Panc1 (cell line): ENCODE measurements around the gene AQP5.

Experiments used
- TF ChIP-seq, protein P1 (sequence below): fragments of 450-650 bp; IDR thresholded peaks from 2 replicates; pipeline ENCODE4 v1.5.1; 2017; ENCODE audit warnings: mild to moderate bottlenecking
- TF ChIP-seq, protein P2 (sequence below), 2 experiments: IDR thresholded peaks; 2 replicates each; pipeline ENCODE4 v1.6.1; 2011 to 2012; ENCODE audit warnings: low read depth in 2 of 2, control low read depth in 1 of 2, low read length in 1 of 2, mild to moderate bottlenecking in 1 of 2, moderate library complexity in 1 of 2; ENCODE audit not compliant: insufficient read depth in 1 of 2

DNA sequence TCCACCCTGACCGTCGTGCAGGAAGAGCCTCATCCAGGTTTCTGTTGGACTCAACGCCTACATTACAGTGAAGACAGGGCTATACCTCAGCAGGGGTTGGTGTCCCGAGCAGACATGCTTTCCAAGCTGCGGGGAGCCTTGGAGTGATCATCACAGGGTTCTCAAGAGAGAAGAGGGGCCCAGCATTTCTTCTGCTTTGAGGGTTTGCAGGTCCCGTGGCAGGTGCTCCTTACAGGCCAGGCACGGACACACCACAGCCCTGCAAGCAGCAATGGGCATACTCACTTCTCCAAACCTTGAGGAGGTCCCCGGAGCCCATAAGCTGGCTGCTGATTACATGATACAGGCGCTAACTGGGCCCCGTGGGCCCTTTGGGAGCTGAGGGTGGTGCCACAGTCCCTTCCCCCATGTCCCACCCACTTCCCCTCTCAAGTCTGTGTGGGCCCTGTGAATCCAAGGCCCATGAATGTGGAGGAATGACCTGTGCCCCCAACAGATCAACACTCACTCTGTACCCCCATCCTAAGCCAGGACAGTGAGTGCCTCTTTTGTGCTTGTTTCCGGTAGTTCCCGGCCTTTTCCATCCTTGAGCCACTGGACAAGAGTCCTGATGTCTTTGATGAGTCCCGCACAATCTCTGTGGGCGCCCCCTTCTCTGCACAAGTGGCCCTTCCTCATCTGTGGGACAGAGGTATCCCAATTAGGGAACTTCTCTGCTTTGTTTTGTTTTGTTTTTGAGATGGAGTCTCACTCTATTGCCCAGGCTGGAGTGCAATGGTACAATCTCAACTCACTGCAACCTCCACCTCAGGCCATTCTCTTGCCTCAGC is 10.0 kb upstream of the AQP5 start:
- TF ChIP-seq, protein P1, sequence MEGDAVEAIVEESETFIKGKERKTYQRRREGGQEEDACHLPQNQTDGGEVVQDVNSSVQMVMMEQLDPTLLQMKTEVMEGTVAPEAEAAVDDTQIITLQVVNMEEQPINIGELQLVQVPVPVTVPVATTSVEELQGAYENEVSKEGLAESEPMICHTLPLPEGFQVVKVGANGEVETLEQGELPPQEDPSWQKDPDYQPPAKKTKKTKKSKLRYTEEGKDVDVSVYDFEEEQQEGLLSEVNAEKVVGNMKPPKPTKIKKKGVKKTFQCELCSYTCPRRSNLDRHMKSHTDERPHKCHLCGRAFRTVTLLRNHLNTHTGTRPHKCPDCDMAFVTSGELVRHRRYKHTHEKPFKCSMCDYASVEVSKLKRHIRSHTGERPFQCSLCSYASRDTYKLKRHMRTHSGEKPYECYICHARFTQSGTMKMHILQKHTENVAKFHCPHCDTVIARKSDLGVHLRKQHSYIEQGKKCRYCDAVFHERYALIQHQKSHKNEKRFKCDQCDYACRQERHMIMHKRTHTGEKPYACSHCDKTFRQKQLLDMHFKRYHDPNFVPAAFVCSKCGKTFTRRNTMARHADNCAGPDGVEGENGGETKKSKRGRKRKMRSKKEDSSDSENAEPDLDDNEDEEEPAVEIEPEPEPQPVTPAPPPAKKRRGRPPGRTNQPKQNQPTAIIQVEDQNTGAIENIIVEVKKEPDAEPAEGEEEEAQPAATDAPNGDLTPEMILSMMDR, result no peak
- TF ChIP-seq, protein P2, sequence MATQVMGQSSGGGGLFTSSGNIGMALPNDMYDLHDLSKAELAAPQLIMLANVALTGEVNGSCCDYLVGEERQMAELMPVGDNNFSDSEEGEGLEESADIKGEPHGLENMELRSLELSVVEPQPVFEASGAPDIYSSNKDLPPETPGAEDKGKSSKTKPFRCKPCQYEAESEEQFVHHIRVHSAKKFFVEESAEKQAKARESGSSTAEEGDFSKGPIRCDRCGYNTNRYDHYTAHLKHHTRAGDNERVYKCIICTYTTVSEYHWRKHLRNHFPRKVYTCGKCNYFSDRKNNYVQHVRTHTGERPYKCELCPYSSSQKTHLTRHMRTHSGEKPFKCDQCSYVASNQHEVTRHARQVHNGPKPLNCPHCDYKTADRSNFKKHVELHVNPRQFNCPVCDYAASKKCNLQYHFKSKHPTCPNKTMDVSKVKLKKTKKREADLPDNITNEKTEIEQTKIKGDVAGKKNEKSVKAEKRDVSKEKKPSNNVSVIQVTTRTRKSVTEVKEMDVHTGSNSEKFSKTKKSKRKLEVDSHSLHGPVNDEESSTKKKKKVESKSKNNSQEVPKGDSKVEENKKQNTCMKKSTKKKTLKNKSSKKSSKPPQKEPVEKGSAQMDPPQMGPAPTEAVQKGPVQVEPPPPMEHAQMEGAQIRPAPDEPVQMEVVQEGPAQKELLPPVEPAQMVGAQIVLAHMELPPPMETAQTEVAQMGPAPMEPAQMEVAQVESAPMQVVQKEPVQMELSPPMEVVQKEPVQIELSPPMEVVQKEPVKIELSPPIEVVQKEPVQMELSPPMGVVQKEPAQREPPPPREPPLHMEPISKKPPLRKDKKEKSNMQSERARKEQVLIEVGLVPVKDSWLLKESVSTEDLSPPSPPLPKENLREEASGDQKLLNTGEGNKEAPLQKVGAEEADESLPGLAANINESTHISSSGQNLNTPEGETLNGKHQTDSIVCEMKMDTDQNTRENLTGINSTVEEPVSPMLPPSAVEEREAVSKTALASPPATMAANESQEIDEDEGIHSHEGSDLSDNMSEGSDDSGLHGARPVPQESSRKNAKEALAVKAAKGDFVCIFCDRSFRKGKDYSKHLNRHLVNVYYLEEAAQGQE (IDR thresholded peaks at IDR 0.05; ENCODE audit: insufficient read depth in 1 of 2, low read depth in 2 of 2, low read length in 1 of 2), result no peak
